ENCODE results near the gene HMGCS1.

Gene HMGCS1

GRCh38 chr5:43258116-43258515, 55.1 kb downstream of the HMGCS1 start:
- no peak overlapping the region for H3K27ac ChIP-seq
- TF ChIP-seq, protein P1, sequence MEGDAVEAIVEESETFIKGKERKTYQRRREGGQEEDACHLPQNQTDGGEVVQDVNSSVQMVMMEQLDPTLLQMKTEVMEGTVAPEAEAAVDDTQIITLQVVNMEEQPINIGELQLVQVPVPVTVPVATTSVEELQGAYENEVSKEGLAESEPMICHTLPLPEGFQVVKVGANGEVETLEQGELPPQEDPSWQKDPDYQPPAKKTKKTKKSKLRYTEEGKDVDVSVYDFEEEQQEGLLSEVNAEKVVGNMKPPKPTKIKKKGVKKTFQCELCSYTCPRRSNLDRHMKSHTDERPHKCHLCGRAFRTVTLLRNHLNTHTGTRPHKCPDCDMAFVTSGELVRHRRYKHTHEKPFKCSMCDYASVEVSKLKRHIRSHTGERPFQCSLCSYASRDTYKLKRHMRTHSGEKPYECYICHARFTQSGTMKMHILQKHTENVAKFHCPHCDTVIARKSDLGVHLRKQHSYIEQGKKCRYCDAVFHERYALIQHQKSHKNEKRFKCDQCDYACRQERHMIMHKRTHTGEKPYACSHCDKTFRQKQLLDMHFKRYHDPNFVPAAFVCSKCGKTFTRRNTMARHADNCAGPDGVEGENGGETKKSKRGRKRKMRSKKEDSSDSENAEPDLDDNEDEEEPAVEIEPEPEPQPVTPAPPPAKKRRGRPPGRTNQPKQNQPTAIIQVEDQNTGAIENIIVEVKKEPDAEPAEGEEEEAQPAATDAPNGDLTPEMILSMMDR (conservative IDR thresholded peaks at IDR 0.05): no peak
- no peak for TF ChIP-seq ZFX (IDR thresholded peaks at IDR 0.05)

DNA sequence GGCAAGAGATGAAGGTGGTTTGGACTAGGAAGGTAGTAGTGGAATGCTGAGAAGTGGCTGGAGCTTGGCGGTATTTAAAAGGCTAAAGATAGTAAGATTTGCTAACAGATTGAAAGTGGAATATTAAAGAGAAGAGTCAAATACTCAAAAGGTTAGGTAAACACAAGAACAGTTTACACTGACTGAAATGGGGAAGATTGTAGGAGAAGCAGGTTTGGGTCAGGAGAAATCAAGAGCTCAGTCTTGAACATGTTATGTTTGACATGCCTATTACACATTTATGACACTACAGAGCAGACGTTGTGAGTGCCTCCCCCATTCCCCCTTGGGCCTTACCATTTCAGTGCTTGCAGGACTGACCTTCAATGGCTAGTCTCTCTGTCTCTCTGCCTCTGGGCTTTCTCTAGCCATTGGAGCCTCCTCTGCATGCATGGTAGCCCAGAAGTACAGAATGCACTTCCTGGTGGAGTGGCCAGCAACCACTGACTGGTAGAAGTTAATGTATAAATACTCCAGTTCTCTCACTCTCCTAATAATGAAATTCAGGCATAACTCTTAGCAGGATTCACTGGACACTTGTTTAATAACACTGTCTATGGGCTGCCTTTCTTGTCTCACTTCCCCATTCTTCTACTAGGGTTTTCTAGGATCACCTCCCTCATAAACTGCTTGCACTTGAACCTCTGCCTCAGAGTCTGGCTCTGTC, 56.8 kb downstream of the HMGCS1 start:
- H3K27ac ChIP-seq: no peak overlapping the region
- TF ChIP-seq ZFX (IDR thresholded peaks at IDR 0.05): no peak
- TF ChIP-seq, protein P1 (conservative IDR thresholded peaks at IDR 0.05): no peak

DNA sequence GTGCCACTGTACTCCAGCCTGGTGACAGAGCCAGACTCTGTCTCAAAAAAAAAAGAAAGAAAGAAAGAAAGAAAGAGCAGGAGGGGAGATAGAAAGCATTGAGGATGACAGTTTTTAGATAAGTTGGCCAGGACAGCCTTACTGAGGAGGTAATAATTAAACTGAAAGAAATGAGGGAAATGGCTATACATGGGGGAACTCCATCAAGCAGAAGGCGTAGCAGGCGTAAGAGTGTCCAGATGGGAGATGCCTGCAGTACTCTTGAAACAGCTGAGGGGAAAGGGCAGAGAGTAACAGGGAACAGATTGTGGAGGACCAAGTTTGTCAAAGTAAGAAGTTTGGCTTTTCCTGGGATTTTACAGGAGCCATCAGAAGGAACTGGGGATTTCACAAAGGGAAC, 57.5 kb downstream of the HMGCS1 start:
- no peak for TF ChIP-seq ZFX (IDR thresholded peaks at IDR 0.05)
- TF ChIP-seq, protein P1 (conservative IDR thresholded peaks at IDR 0.05): no peak
- H3K27ac ChIP-seq: no peak overlapping the region

DNA sequence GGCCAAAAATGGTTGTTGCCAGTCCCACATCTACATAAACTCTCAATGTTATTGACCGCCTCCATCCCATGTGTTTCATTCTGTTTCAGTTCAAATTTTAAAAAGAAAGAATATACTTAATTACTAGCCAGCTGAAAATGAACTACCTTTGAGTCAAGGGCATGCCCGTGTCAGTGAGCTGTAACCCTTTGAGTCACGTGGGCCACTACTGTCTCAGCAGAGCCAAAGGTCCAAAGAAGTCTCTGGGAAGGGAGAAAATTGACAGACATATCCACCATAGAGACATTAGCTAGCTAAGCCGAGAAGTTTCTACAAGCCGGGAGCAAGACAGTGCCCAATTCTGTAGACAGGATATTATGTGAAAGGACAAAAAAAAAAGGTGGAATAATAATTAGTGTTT, 61.5 kb downstream of the HMGCS1 start:
- TF ChIP-seq, protein P1 (conservative IDR thresholded peaks at IDR 0.05): no peak
- no peak for TF ChIP-seq ZFX (IDR thresholded peaks at IDR 0.05)
- no peak overlapping the region for H3K27ac ChIP-seq

DNA sequence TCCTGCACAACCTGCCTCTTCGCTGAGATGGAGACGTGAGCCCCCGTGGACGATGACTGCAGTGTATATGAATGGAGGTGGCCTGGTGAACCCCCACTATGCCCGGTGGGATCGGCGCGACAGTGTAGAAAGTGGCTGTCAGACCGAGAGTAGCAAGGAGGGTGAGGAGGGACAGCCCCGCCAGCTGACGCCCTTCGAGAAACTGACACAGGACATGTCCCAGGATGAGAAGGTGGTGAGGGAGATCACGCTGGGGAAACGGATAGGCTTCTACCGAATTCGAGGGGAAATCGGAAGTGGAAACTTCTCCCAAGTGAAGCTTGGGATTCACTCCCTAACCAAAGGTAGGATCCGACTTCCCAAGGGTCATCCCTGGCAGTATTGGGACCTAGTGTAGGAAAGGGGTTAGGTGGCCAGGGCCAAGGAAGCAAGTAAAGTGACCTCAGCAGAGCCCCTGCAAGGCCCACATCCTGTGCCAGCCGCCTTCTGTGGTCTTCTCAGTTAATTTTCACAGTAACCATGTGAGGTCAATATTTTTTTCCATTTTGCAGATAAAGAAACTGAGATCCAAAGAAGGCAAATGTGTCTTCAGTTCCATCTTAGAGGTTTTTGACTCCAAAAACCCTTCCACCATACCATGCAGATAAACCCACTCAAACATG, 67.4 kb downstream of the HMGCS1 start:
- no peak overlapping the region for H3K27ac ChIP-seq
- no peak for TF ChIP-seq ZFX (IDR thresholded peaks at IDR 0.05)
- TF ChIP-seq, protein P1 (conservative IDR thresholded peaks at IDR 0.05): no peak

GRCh38 chr5:43244823-43245565, 68.2 kb downstream of the HMGCS1 start:
- TF ChIP-seq, protein P1 (conservative IDR thresholded peaks at IDR 0.05): no peak
- no peak for TF ChIP-seq ZFX (IDR thresholded peaks at IDR 0.05)
- H3K27ac ChIP-seq: no peak overlapping the region

- H3K27ac ChIP-seq: no peak overlapping the region
- no peak for TF ChIP-seq ZFX (IDR thresholded peaks at IDR 0.05)
- TF ChIP-seq, protein P1 (conservative IDR thresholded peaks at IDR 0.05): no peak
Measured at GRCh38 chr5:43243270-43243669, 69.9 kb downstream of the HMGCS1 start.

Data from C4-2B (cell line).